Bronchial epithelial cell (primary cell): ENCODE measurements around the gene NPPA. TPM values are rescaled to one million over a fixed set of nuclear protein-coding genes. Genes with fewer than 3 reads are reported as not detected.
A peak's percentile ranks its signal among the peaks of the same experiment; 100 is the strongest.

Experiments
- DNase-seq: peaks from one replicate; pipeline ENCODE4 v3.0.0-alpha.2; 2010; ENCODE audit warnings: low read depth
- FAIRE-seq: peaks from 2 replicates; lab custom pipeline; 2011; peaks lifted over from hg19 to GRCh38; lab: Jason Lieb, UNC
- H3K27me3 ChIP-seq: 2 replicates; pipeline ENCODE4 v1.5.1; 2011; ENCODE audit warnings: low read length; ENCODE audit not compliant: control insufficient read depth, insufficient read depth
- H3K36me3 ChIP-seq: 2 replicates; pipeline ENCODE4 v1.5.1; 2011; ENCODE audit warnings: low read length; ENCODE audit not compliant: control insufficient read depth, insufficient read depth
- H3K4me3 ChIP-seq: 2 replicates; pipeline ENCODE4 v1.5.1; 2011; ENCODE audit warnings: mild to moderate bottlenecking, low read depth, low read length, control low read depth
- CTCF ChIP-seq: IDR thresholded peaks from 2 replicates; pipeline ENCODE4 v1.5.1; 2011; ENCODE audit warnings: mild to moderate bottlenecking, moderate library complexity, low read length, control low read depth, inconsistent platforms; ENCODE audit not compliant: insufficient read depth, severe bottlenecking
- total RNA-seq: library from RNA; depleted of rRNA; stranded (reverse); fragments of >200 nt; gene quantifications from 2 replicates; pipeline ENCODE4 v1.2.1, GENCODE V29; 2014

Gene NPPA
- total RNA-seq, 1 donor from 2014 or later = not detected

GRCh38 chr1:11887666-11888007, 40.1 kb upstream of the NPPA start:
- Histone ChIP-seq H3K4me3 (no peak overlapping the region), H3K36me3 (no peaks in the 10 kb centered on the region), H3K27me3 (peaks cover 9% of the 10 kb centered on the region)
- FAIRE-seq = no peak
- DNase-seq = no peak
- no peak for TF ChIP-seq CTCF

- DNase-seq (no peak), FAIRE-seq (no peak)
- Histone ChIP-seq H3K36me3 (no peaks in the 10 kb centered on the region), H3K27me3 (peaks cover 6% of the 10 kb centered on the region), H3K4me3 (no peak overlapping the region)
- TF ChIP-seq CTCF = no peak
Observed at GRCh38 chr1:11886986-11887665, 39.5 kb upstream of the NPPA start.

GRCh38 chr1:11885916-11886315, 38.3 kb upstream of the NPPA start:
- H3K4me3 ChIP-seq = no peak overlapping the region
- H3K27me3 ChIP-seq = no peaks in the 10 kb centered on the region
- no peak for TF ChIP-seq CTCF
- no peak for DNase-seq
- FAIRE-seq = peak; percentile 92
- H3K36me3 ChIP-seq = no peaks in the 10 kb centered on the region

- no peak overlapping the region for H3K4me3 ChIP-seq
- no peak for TF ChIP-seq CTCF
- FAIRE-seq = no peak
- no peaks in the 10 kb centered on the region for H3K27me3 ChIP-seq
- peak; percentile 21 for DNase-seq
- H3K36me3 ChIP-seq = no peaks in the 10 kb centered on the region
Observed at GRCh38 chr1:11882814-11883538, 35.4 kb upstream of the NPPA start.

- TF ChIP-seq CTCF = no peak
- FAIRE-seq (no peak), DNase-seq (no peak)
- H3K4me3 ChIP-seq = no peak overlapping the region
- no peaks in the 10 kb centered on the region for H3K36me3 ChIP-seq
- no peaks in the 10 kb centered on the region for H3K27me3 ChIP-seq
Observed at GRCh38 chr1:11881749-11882441, 34.3 kb upstream of the NPPA start.
